ENCODE data around the gene GPR146. TPM values are rescaled to one million over a fixed set of nuclear protein-coding genes. Genes with fewer than 3 reads are reported as not detected.

Gene GPR146
- total RNA-seq, 1 experiment from 2014 or later, result 1.8 TPM

GRCh38 chr7:1078985-1079384 is 34.6 kb downstream of the GPR146 start:
- no peaks in the 10 kb centered on the region for H3K27me3 ChIP-seq (replicated peaks; ENCODE audit: control insufficient read depth, insufficient read depth, low read length)
- H3K36me3 ChIP-seq (ENCODE audit: control insufficient read depth, insufficient read depth, low read length), result no peaks in the 10 kb centered on the region
- no peaks in the 10 kb centered on the region for H3K4me1 ChIP-seq
- TF ChIP-seq CTCF (IDR thresholded peaks at IDR 0.05; ENCODE audit: insufficient read depth in 1 of 2, low read depth in 1 of 2, low read length in 1 of 2, severe bottlenecking in 1 of 2, unreplicated experiment in 1 of 2), result no peak
- no peaks in the 10 kb centered on the region for H3K9me3 ChIP-seq
- no TSS peak for BruUV-seq (replicated peaks)
- DNase-seq, result no peak
- no peaks in the 10 kb centered on the region for H3K4me1 Mint-ChIP-seq (ENCODE audit: low read depth, unreplicated experiment)
- no peak overlapping the region for H3K4me3 ChIP-seq (ENCODE audit: low read depth, low read length)
- ChIA-PET CTCF (no interaction called here), POLR2A (no interaction called here)
- H3K27ac Mint-ChIP-seq (ENCODE audit: unreplicated experiment), result no peak overlapping the region
- intact Hi-C loops (cut with micrococcal nuclease; ENCODE audit: unreplicated experiment), result no loop called here
- peaks cover 4% of the 10 kb centered on the region for H3K36me3 Mint-ChIP-seq (ENCODE audit: insufficient read depth, unreplicated experiment)
- no peaks in the 10 kb centered on the region for H3K27me3 Mint-ChIP-seq (ENCODE audit: insufficient read depth, unreplicated experiment)
- H3K9me3 Mint-ChIP-seq (ENCODE audit: unreplicated experiment), result no peaks in the 10 kb centered on the region
- no peak overlapping the region for H3K4me3 Mint-ChIP-seq (ENCODE audit: unreplicated experiment)

- DNase-seq, result no peak
- no peaks in the 10 kb centered on the region for H3K4me1 Mint-ChIP-seq (ENCODE audit: low read depth, unreplicated experiment)
- Histone ChIP-seq H3K9me3 (no peaks in the 10 kb centered on the region), H3K4me1 (no peaks in the 10 kb centered on the region), H3K36me3 (ENCODE audit: control insufficient read depth, insufficient read depth, low read length) (no peaks in the 10 kb centered on the region), H3K4me3 (ENCODE audit: low read depth, low read length) (no peak overlapping the region), H3K27me3 (replicated peaks; ENCODE audit: control insufficient read depth, insufficient read depth, low read length) (no peaks in the 10 kb centered on the region)
- no peak overlapping the region for H3K27ac Mint-ChIP-seq (ENCODE audit: unreplicated experiment)
- H3K4me3 Mint-ChIP-seq (ENCODE audit: unreplicated experiment), result no peak overlapping the region
- BruUV-seq (replicated peaks), result no TSS peak
- H3K36me3 Mint-ChIP-seq (ENCODE audit: insufficient read depth, unreplicated experiment), result peaks cover 4% of the 10 kb centered on the region
- ChIA-PET POLR2A (no interaction called here), CTCF (no interaction called here)
- intact Hi-C loops (cut with micrococcal nuclease; ENCODE audit: unreplicated experiment), result no loop called here
- H3K27me3 Mint-ChIP-seq (ENCODE audit: insufficient read depth, unreplicated experiment), result no peaks in the 10 kb centered on the region
- no peak for TF ChIP-seq CTCF (IDR thresholded peaks at IDR 0.05; ENCODE audit: insufficient read depth in 1 of 2, low read depth in 1 of 2, low read length in 1 of 2, severe bottlenecking in 1 of 2, unreplicated experiment in 1 of 2)
- H3K9me3 Mint-ChIP-seq (ENCODE audit: unreplicated experiment), result no peaks in the 10 kb centered on the region
Observed at GRCh38 chr7:1079546-1079945, 35.2 kb downstream of the GPR146 start.

DNA sequence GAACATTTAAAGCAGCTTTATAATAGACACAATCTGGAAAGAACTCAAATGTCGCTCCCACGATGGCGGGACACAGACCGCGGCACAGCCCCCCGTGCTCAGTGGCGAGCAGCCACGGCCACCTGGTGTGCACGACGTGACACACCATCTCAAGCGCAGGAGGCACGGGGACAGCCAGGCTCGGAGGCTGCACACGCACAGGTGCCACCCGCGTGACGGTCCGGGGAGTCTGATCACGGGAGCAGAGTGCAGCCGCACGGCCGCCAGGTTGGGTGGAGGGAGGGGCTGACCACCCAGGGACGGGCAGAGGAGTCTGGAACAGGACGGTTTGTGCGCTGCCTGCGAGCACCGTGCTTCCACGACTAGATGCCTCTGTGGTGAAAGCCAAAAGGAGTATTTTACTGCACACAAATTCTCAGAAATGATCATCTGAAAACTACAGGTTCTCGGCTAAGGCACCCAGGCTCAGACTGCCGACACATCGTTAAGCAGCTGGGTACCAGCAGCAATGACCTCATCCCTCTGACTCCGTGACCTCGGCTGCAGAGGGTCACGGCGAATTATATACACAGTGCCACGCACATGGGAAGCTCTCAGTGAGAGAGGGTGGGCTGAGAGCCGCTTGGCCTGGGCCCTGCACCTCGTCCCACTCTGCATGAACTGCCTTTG is 36.0 kb downstream of the GPR146 start:
- ChIA-PET CTCF (no interaction called here), POLR2A (no interaction called here)
- H3K27me3 ChIP-seq (replicated peaks; ENCODE audit: control insufficient read depth, insufficient read depth, low read length), result no peaks in the 10 kb centered on the region
- Mint-ChIP-seq H3K27me3 (ENCODE audit: insufficient read depth, unreplicated experiment) (no peaks in the 10 kb centered on the region), H3K27ac (ENCODE audit: unreplicated experiment) (no peak overlapping the region), H3K9me3 (ENCODE audit: unreplicated experiment) (no peaks in the 10 kb centered on the region), H3K4me1 (ENCODE audit: low read depth, unreplicated experiment) (no peaks in the 10 kb centered on the region), H3K36me3 (ENCODE audit: insufficient read depth, unreplicated experiment) (peaks cover 4% of the 10 kb centered on the region), H3K4me3 (ENCODE audit: unreplicated experiment) (no peak overlapping the region)
- H3K9me3 ChIP-seq, result no peaks in the 10 kb centered on the region
- DNase-seq, result no peak
- no peaks in the 10 kb centered on the region for H3K4me1 ChIP-seq
- H3K4me3 ChIP-seq (ENCODE audit: low read depth, low read length), result no peak overlapping the region
- TF ChIP-seq CTCF (IDR thresholded peaks at IDR 0.05; ENCODE audit: insufficient read depth in 1 of 2, low read depth in 1 of 2, low read length in 1 of 2, severe bottlenecking in 1 of 2, unreplicated experiment in 1 of 2), result no peak
- intact Hi-C loops (cut with micrococcal nuclease; ENCODE audit: unreplicated experiment), result no loop called here
- no TSS peak for BruUV-seq (replicated peaks)
- no peaks in the 10 kb centered on the region for H3K36me3 ChIP-seq (ENCODE audit: control insufficient read depth, insufficient read depth, low read length)
